GM18520 (cell line): Measurements from ENCODE around the gene CCDC27.

Experiments used
- ATAC-seq: cut with Tn5 transposase; IDR thresholded peaks from one replicate; pipeline ENCODE4 v1.9.1; 2021; ENCODE audit not compliant: unreplicated experiment

Gene CCDC27

DNA sequence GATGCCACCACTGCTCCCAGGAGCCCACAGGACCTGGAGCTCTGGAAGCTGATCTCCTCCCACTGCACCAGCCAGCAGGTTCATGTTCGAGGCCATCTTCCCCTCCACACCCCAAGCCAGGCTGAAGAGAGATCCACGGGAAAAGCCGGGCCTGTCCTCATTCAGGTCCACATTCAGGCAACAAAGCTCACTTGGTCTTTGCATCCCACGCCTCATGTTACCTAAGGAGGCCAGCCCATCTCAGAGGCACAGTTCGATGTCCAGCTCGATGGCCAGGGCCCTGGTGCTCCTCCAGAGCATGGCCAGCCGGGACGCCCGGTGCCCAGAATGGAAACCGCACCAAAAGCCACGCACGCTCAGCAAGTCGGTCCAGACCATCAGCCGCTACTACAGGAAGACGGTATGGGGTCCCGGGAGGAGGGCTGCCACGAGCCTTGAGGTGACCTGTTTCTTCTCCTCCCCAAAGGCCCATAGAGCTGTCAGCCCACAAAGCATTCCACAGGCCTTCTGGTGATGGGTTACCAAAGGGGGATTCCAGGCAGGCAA is at the start of gene CCDC27:
TSS of gene CCDC27 (plus strand) at position 51 of the 546 bp plus-strand sequence. CDS start at position 83, 32 bp downstream.
- ATAC-seq = no peak

DNA sequence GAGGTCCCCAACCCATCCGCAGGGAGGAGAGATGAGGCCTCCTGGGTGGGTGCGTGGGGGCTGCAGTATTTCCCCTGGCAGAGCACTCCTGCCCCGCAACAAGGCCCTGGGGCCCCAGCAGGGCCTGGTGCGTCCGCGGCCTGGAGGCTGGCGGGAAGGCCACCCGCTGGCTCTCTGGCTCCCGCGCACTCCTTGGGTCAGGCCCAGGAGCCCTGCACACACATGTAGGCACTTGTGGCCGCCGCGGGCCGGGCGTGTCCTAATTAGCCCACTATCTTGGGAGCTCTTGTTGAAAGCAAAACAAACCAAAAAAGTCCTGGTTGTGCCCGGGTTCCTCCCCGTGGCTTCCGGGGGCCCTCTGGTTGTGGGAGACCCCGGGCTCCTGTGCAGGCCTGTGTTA is 49.7 kb upstream of the CCDC27 start:
- no peak for ATAC-seq

DNA sequence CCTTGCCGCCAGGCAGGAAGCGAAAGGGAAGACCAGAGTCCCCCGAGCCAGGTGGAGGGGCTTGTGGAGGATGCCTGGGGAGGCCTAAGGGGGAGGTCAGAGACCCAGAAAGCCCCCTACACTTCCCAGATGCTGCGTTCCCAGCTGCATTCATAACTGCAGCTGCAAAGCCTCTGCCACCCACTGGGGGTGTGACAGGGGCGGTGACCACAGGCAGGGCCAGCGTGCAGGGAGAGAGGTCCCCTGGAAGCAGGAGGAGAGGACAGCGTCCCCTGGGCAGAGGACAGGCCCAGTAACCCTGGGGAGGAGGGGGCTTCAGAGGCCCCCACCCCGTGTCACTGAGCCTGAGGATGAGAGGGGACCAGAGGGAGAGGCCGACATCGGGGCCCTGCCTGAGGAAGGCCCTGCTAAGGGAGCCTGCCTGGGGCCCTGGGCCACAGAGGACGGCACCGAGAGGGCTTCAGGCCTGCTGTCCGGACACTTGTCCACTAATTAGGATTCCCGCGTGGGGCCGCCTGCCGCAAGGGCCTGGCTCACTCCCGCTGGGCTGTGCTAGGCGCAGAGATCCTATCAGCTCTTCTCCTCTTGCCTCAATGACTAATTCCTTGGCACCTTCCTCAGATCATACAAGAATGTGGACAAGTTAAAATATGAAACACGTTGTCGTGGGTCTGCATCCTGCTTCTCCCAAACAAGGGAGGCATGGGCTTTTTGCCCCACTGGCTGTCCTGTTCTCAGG is 49.1 kb upstream of the CCDC27 start:
- no peak for ATAC-seq

DNA sequence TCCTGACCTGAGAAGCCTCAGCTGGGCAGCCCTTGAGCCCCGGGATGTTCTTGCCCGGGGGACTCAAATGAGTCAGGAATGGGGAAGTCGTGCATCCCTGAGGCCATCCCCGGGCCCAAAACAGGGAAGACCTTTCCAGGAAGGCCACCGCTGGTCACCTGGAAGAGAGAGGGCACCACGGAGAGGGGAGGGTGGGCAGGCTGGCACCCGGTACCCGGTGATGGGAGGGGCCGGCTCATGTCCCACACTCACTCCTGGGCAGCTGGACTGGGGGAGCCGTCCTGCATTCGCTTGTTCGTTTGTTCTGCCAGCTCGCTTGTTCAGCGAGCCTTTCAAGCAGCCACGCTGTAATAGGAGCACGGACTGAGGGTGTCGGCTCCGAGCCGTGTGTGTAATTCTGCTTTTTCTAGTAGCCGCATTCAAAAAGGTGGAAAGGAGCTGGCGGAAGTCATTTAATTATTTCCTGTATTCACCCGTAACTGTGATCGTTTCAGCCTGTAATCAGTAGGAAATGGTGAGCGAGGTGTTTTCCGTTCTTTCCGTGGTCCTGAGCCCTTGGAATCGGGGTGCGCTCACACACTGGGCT is 48.4 kb upstream of the CCDC27 start:
- ATAC-seq = no peak

DNA sequence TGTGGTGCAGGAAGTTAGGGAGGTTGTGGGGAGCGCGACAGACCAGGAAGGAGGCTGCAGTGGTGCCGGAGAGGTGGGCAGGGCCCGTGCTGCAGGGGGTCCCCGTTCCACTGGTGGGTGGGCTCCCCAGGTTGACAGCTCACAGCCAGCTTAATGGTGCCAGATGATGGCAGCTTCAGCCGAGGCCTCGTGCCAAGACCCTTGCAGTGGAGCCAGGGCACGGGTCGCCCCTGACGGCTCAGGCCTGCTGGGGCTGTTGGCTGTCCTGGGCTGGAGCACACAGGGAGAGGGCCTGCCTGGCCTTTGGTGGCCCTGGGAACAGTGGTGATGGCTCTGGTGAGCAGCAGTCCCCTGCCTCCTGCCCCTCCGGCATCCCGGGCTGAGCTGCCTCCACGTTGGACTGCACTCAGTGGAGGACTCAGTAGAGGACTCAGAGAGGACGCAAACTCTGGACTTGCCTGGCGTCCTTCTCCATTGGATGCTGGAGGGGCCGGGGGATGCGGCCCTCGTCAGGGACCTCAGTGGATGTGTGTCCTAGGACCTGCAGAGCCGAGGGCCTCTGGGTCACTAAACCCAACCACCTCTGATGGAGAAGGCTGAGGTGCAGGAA is 46.8 kb upstream of the CCDC27 start:
- no peak for ATAC-seq

DNA sequence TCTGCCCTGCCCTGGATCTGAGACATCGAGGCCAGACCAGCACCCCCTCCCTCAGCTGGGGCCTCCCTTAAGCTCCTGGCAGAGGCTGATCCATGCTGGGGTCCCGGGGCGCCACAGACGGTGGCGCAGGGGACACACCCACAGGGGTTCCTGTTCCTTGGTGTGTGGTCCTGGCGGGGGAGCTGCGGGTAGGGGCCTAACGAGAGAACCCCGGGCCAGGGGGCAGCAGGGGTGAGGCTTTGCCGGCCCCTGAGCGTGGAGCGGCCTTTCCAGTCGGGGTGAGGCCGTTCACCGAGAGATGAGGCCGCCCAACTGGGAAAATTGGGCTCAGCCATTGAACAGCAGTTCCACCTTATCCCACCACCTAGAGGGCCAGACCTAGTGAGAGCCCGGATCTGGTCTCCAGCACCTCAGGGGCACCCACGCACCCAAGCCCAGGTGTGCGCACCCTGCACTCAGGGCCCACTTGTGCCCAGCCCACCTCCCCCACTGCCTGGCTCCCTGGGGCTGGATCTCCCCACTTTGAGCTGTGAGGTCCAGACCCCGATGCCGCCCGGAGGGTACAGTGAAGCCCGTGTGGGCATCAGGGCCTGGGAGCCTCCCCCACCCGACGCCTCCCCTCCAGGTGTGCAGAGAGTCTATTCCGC is 45.5 kb upstream of the CCDC27 start:
- no peak for ATAC-seq

DNA sequence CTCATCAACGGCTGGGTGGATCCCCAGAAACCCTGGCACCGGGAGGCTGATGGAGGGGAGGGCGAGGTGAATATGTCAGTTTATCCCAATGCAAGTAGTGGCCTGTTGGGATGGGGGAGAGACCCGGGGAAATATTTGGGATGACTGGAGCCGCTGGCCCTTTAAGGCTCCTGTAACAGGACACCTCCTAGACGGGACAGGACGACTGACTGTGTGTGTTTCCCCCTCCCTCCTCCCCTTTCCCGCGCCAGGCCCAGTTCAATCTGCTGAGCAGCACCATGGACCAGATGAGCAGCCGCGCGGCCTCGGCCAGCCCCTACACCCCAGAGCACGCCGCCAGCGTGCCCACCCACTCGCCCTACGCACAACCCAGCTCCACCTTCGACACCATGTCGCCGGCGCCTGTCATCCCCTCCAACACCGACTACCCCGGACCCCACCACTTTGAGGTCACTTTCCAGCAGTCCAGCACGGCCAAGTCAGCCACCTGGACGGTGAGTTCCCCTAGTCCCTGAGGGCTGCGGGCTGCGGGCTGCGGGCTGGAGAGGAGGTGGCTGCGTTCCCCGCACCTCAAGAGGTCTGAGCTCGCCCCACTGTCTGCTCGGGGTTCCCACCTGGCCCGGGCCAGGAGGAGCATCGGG is 44.8 kb upstream of the CCDC27 start:
- ATAC-seq = no peak

DNA sequence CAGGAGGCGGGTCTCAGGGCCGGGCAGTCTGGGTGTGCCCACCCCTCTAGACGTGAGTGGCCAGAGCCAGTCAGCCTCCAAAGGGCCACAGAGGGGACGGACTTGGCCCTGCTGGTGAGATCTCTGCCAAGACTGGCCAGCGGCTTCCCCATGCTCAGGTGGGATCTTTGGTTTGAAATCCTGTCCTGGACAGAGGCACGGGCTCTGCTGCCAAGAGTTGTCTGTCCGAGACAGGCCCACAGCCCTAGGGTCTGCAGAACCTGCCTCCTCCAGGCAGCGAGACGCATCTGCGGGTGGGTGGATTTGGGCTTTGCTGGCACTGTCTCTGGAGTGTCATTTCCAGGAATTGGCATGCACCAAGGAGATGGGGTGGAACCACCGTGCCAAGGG is 44.3 kb upstream of the CCDC27 start:
- no peak for ATAC-seq

DNA sequence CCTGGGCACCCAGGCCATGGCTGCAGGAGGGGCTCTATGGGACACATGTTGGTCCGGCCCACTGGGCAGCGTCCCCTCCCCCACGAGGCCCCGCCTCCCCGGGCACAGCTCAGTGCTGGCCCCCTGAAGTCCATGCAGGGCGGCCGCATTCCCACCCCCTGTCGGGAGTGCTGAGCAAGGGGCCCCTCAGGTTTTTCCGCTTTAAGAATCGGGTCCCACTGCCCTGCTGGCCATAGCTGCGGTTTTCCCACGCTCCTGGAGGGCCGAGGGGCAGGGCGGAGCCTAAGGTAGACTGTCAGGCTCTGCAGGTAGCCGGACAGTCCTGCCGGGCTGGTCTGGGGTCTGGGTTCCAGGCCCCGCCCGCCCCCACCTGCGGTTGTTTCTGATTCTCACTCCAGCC is 43.5 kb upstream of the CCDC27 start:
- ATAC-seq = no peak

DNA sequence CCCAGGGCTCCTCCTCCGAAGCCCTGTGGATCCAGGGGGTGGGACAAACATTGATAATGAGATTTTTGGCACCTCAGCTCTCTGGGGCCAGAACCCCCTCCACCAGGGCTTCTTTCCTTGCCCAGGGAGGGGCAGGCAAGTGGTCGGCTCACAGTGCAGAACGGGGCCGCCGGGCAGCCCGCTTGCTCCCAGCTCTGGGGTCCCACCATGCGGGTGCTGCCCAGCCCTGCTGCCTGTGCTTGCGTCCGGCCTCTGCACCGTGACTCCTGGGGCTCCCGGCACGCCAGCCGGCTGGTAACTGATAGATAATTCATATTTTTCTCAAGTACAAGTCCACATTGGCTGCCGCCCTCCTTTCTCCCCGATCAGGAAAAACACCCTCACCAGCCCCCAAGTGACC is 42.0 kb upstream of the CCDC27 start:
- no peak for ATAC-seq

DNA sequence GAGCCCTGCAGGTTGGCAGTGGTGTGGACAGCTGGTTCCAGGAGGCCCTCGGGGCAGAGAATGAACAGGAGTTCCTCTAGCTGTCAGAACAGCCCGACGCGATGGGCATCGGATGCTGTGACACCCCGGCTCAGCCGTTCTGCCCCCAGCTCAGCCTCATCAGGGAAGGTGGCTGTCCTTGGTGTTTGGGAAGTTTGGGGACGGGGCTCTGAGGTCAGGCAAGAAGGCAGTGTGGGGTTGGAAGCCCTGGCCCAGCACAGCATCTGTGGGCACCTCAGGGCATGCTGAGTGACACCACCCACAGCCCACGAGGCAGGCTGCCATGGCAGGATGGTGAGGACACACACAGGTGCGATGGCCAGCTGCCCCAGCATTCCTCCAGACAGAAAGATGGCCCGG is 40.9 kb upstream of the CCDC27 start:
- no peak for ATAC-seq

DNA sequence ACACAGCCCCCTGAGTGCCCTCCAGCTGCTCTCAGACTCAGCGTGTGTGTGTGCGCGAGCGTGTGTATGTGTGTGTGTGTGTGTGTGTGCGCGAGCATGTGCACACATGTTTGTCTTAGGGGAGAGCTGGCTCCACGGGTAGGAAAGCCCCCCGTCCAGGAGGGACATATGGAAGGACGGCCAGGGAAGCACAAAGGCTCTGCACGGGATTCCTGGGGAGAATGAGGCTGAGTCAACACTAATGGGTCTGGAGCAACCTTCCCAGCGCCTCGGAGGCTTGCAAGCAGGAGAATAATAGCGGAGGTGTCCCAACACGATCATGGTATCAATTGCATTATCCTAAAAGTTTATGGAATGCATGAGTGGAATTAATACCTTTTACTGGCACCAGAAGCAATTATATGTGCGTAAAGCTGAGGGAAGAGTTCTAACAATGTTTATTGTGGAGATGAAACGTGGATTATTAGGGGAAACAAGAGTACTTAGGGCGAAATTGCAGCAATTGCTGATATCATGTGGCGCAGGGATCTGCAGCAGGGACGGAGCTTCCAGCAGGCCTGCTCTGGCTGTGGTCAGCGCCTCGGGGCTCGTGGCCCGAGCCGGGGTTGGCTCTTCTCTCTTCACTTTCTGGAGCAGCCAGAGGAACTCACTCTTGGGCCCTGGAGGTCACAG is 40.3 kb upstream of the CCDC27 start:
- ATAC-seq = no peak

DNA sequence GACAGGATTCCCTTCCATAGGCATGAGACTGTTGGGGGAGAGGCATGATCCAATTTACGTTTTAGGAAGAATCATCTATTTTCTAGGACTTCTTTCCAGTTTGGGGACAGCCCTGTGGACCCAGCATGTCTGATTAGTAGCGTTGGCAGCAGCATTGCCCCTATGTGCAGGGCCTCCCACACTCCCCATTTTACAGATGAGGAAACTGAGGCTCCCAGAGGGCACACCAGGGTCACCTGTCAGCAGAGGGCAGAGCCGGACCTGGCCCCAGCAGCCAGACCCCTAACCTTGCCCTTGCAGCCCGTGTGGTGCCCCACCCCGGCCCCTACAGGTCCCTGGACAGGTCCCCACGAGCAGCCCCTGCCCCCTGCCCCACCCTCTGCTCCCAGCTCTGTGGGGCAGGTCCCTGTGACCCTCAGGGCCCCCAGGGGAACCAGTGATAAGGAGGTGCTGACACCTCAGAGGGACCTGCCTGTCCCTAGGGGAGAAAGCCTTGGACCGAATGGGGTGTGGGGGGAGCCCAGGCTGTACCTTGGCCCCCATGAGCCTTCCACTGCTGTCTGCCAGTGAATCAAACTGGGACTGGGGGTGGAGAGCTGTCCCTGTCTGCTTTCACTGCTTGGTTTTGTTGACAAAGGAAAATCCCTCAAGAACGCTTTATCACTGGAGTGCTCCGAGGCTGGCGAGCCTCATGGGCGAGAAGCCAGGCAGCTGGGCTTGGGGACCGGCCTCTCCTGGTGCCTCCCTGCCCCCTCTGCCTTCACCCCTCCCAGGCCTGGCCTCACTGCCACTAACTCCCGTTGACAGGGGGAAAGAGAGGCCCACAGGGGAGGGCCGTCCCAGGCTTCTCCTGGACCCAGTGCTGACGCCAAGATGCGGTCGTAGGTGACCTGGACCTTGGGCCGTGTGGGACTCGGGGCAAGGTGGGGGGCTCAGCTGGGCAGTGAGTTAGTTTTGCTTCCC is 39.4 kb upstream of the CCDC27 start:
- ATAC-seq = no peak

DNA sequence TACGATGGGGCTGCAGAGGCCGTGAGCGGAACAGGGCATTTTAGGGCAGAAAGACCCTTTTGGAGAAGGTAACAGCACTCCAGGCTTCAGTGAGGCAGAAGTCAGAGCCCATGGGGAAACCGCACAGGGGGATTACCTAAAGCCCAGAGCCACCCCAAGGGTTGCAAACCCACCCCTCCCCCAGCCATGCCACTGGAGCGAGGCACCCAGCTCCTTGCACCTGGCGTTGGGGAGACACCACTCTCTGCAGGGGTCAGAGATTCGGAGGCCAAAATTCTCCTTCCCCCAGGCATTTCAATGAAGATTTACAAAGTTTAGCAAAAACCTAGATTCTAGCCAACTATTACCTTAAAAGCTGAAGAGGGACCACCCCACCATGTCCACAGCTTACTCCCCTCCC is 38.4 kb upstream of the CCDC27 start:
- ATAC-seq = no peak

DNA sequence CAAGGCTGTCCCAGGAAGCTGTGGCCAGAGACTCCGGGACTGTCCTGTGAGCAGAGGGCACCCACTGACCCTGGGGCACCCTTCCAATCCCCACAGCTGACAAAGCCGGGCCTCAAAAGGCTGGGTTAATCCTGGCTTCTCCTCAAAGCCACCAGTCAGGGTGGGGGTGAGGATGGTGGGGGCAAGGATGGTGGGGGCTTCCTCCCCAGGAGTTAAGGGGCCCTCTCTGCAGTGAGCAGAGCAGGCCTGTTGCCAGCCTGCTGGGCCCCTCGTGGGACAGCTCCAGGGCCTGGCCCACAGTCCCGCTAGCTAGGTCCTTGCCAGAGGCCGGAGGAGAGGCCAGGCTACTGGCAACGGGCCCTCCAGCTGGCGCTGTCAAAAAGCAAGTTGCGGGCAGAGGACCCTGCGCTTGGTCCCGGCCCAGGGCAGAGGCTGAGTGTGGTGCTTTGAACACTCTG is 37.9 kb upstream of the CCDC27 start:
- ATAC-seq = no peak

DNA sequence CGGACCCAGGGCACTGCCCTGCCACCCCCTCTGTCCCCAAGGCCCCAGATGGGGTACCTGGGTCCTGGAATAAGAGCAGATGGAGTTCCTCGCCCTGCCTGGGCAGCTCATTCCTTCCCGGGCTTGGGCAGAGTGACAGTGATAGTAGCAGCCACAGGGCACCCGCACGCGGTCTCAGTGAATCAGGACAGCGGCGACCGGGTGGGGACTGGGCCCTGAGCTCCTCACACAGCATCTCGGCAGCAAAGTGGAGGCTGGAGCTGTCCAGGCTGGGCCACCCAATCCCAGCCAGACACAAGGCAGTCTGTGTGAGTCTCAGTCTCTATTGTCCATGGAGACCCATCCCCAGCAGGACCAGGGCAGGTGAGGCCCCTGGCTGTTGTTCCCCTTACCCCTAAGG is 37.4 kb upstream of the CCDC27 start:
- no peak for ATAC-seq

DNA sequence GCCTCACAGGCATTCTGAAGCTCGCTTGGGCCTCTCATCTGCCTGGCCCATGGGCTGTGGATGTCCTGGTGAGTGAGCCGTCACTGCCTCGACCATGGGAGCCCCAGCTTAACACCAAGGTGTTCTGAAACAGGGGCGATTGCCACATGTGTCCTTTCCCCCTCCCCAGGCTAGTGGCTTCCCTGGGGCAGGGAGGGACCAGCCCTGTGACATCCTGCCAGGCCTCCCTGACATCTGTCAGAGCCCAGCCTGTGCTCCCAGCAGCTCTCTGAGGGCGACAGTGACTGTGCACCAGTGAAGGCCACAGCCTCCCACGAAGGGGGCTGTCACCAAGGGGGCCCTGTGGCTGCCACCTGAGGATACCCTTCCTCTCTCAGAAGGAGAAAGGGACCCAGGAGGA is 35.9 kb upstream of the CCDC27 start:
- ATAC-seq = no peak

DNA sequence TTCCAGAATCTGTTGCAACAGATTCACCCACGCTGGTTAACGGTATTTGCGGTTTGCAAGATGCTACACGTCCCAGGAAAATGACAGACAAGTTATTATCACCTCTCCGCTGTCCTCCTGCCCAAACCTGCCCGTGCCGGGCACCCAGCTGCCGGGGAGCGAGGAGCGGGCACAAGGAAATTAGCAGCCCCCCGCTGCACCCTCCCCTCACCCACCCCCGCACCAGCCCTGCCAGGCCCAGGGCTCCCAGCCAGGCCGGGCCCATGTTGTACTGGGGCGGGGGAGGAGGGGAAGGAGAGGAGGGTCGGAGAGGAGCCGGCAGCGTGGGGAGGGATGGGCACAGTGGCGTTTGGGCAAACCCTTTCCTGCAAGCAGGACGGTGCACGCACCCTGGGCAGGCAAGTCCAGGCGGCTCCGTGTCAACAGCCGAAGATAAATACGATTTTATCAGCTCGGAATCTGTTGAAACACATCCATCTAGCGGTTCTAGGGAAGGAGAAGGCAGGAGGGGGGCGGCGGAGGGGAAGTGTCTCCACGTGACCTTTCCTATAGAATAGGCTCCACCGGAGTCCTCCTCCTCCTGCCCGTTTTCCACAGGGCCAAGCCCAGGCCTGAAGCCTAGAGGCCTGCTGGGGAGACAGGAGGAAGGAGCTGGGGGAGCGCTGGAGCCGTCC is 35.1 kb upstream of the CCDC27 start:
- ATAC-seq = no peak
